ENCODE measurements around the gene NDUFS1.
"Not testable (repeated sequence)": the region's sequence is repeated elsewhere in the genome, so short reads cannot be mapped to it uniquely, and the experiment has no call there.

Gene NDUFS1

DNA sequence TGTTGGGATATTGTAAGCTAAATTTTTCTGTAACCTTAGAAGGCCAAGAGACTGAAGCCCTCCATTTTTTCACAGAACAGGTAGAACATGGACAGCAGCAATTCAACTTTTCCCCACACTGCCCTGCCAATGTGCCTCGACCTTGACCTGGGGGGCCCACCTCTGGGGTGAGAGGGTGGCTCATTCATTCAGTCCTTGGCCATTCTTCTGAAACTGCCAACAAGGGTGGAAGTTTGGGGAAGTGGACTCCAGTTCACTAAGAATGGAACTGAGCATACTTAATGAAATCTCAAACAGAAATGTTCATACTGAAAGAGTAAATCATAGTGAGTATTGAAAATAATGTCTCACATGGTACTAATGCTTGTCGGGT lies 1.5 kb upstream of the NDUFS1 start:
- no peak for DNase-seq

GRCh38 chr2:206160125-206160806 lies 1.0 kb upstream of the NDUFS1 start:
- DNase-seq = no peak

DNA sequence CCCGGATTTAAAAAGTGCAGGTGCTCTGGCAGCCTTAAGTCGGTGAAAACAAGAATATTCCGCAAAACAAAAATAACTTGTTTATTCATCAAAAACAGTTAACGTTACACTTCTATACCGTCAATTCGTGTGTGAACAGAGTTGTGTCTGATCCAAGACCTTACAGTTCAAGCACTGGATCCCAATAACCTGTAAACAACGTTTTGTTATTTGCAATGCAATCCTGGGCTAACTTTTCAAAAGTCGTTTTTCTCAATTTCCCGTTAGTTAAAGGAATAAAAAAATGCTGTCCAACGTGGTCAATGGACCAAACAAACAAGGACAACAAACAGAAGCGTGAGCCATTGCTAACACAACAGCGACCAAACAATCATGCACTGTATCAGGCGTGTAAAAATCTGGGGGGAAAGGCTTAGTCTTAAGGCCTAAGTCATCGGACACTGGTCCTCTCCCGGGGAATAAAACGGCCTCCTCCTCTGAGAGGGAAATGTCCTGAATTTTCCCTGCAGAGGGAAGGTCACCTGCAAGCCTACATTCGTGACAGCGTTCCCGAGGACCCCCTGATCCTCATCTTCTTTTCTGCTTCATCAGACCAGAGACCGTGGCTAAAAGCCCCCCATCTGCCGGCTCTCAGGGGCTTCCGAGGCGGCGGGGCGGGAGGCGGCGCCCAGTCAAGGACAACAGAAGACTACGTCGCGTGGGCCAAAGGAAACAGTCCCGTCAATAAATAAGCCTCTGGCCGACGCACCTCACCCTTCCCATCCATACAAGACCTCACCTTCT lies 490 bp downstream of the NDUFS1 start:
- no peak for DNase-seq

DNA sequence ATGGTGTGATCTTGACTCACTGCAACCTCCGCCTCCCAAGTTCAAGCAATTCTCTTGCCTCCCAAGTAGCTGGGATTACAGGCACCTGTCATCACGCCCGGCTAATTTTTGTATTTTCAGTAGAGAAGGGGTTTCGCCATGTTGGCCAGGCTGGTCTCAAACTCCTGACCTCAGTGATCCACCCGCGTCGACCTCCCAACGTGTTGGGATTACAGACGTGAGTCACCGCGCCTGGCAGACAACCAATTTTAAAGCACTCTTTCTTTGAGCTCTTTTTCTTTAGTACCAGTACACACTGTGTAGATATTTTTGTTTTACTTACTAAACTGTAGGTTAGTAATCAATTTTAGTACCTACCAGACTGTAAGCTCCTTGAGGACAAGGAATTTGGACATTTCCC lies 2.2 kb downstream of the NDUFS1 start:
- not testable (repeated sequence) for DNase-seq

GRCh38 chr2:206154197-206154596 lies 5.0 kb downstream of the NDUFS1 start:
- no peak for DNase-seq

GRCh38 chr2:206150631-206151030 lies 8.6 kb downstream of the NDUFS1 start:
- no peak for DNase-seq

DNA sequence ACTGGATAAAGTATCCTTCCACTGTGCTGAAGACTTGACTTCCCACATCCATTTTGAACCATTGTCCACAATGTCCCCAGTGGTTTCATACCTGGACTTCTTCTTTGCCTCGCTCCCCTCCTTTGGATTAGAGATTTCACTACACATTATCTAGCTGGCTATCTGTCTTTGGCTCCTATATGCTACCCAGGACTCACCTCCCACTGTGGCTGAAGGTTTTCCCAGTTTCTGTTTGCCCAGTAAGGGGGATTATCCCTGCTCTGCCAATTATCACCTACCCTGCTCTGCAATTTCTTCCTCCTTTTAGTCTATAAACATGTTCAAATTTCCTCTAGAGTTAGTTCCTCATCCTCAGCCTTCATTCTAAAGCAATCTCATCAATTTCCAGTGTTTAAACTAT lies 9.1 kb downstream of the NDUFS1 start:
- DNase-seq = no peak

- no peak for DNase-seq
Measured at GRCh38 chr2:206149330-206149729, 9.9 kb downstream of the NDUFS1 start.

DNA sequence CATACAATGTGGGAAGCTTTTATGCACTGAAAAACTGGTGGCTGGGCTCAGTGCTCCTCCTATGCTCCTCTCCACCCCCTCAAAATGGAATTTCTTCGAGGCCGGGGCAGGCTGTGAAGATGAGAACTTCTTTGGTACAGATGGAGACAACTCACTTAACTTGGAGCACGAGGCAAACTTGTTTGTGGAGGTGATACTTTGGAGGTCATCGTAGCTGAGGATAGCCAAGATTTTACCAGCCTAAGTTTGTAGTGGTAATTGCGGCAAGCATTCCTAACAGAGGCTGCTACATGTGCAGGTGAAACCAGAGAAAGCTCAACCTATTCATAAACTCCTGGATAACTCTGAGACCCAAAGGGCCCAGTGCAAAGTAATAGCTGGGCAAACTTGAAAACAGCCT lies 13.6 kb downstream of the NDUFS1 start:
- no peak for DNase-seq

DNA sequence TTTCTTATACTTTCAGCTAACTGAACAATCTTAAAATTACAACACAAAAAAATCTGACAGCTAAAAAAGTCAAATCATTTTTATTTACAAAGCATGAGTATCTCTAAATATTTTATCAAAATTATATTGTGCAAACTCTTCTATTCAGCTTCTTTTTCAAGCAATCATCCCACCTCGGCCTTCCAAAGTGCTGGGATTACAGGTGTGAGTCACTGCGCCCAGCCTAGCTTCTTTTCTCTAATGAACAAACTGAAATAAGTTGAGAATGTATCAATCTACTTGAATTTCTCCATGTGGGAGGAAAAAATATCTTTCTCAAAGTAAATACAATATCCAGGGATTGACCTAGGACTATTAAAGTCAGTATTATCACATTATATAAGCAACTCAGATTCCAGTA lies 14.9 kb downstream of the NDUFS1 start:
- no peak for DNase-seq

- DNase-seq = no peak
Measured at GRCh38 chr2:206143451-206143850, 15.8 kb downstream of the NDUFS1 start.

DNA sequence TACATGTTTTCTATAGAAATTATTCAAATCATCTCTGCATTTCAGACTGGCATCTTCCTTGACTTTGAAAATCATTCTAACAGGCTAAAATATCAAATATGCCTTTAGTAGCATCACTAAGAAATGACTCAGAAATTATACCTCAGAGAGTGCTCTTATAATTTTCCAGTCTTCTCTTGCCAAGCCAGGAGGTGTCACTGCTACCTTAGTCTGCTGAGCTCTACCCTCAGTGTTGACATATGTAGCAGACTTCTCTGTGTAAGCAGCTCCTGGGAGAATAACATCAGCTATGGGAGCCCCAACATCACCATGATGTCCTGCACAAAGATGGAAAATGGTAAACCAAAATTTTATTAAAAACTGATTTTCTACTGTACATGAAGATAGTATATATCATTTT lies 31.6 kb downstream of the NDUFS1 start:
- no peak for DNase-seq

GRCh38 chr2:206125901-206126300 lies 33.3 kb downstream of the NDUFS1 start:
- no peak for DNase-seq

- DNase-seq = not testable (repeated sequence)
Measured at GRCh38 chr2:206122569-206122968, 36.7 kb downstream of the NDUFS1 start.

GRCh38 chr2:206116278-206116677 lies 43.0 kb downstream of the NDUFS1 start:
- no peak for DNase-seq

- no peak for DNase-seq
Measured at GRCh38 chr2:206115026-206115578, 44.1 kb downstream of the NDUFS1 start.

GRCh38 chr2:206112846-206113547 lies 46.2 kb downstream of the NDUFS1 start:
- no peak for DNase-seq

GRCh38 chr2:206112108-206112507 lies 47.1 kb downstream of the NDUFS1 start:
- DNase-seq = no peak

DNA sequence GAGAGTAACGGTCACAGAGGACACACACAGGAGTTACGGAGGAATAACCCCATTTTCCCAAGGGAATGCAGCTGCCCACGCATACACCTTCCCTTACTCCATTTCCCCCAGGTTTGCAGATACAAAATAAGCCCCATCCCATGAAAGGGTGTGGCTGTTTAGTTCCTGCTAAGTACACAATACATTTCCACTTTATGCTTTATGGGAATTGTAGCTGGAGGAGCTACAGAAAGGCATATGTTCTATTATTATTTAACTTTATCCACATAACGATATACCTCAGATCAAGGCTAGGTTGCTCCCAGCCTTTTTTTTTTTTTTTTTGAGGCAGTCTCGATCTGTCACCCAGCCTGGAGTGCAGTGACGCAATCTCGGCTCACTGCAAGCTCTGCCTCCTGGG lies 50.5 kb downstream of the NDUFS1 start:
- no peak for DNase-seq

GRCh38 chr2:206105541-206105940 lies 53.7 kb downstream of the NDUFS1 start:
- no peak for DNase-seq

- no peak for DNase-seq
Measured at GRCh38 chr2:206105038-206105437, 54.2 kb downstream of the NDUFS1 start.

DNA sequence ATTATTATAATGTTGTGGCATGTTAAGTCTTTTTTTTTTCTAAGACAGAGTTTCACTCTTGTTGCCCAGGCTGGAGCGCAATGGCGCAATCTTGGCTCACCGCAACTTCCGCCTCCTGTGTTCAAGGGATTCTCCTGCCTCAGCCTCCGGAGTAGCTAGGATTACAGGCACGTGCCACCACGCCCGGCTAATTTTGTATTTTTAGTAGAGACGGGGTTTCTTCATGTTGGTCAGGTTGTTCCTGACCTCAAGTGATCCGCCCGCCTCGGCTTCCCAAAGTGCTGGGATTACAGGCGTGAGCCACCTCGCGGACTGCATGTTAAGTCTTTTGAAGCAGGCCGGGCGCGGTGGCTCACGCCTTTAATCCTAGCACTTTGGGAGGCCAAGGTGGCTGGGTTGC lies 60.4 kb downstream of the NDUFS1 start:
- not testable (repeated sequence) for DNase-seq

DNA sequence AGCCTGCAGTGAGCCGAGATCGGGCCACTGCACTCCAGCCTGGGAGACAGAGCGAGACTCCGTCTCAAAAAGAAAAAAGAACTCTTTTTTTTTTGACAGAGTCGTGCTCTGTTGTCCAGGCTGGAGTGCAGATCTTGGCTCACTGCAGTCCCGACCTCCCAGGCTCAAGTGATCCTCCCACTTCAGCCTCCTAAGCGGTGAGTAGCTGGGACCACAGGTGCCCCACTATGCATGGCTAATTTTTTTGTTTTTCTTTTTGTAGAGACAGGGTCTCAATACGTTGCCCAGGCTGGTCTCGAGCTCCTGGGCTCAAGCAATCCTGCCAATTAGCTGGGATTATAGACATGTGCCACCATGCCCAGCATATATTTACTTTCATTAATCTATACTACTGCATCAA lies 60.8 kb downstream of the NDUFS1 start:
- DNase-seq = no peak

GRCh38 chr2:206096876-206097275 lies 62.4 kb downstream of the NDUFS1 start:
- DNase-seq = no peak

Data from NCI-H1436 treated with DMSO at 0.1 percent for 48 hours (cell line).